Sigmoid colon (tissue), 7 donors: Measurements from ENCODE around the gene HOXD8. TPM values are rescaled to one million over a fixed set of nuclear protein-coding genes. Genes with fewer than 3 reads are reported as not detected.

Source experiments
- DNase-seq: peaks from one replicate; pipeline ENCODE4 v3.0.0-alpha.2; 2019
- H3K27ac ChIP-seq, 4 donors: fragments of 200-600 bp; sonication (generic); one replicate each; pipeline ENCODE4 v1.5.1; 2016 to 2019; ENCODE audit warnings: mild to moderate bottlenecking in 1 of 4
- H3K27me3 ChIP-seq, 3 donors: fragments of 200-600 bp; sonication (generic); one replicate each; pipeline ENCODE4 v1.5.1; 2019; ENCODE audit warnings: mild to moderate bottlenecking in 1 of 3
- H3K36me3 ChIP-seq, 4 donors: fragments of 200-600 bp; sonication (generic); one replicate each; pipeline ENCODE4 v1.5.1; 2016 to 2019
- H3K4me1 ChIP-seq, 4 donors: fragments of 200-600 bp; sonication (generic); one replicate each; pipeline ENCODE4 v1.5.1; 2017 to 2019
- H3K4me3 ChIP-seq, 4 donors: fragments of 200-600 bp; sonication (generic); one replicate each; pipeline ENCODE4 v1.5.1; 2017 to 2019; ENCODE audit warnings: mild to moderate bottlenecking in 2 of 4, moderate library complexity in 1 of 4
- H3K9me3 ChIP-seq, 4 donors: fragments of 200-600 bp in 3 of 4; sonication (generic) in 3 of 4; one replicate each; pipeline versions ENCODE4 v1.5.1 to v1.6.1; 2013 to 2019
- EP300 ChIP-seq, 4 donors: sonication (generic); formaldehyde crosslinking; IDR thresholded peaks; one replicate each; pipeline ENCODE4 v1.6.1; 2017; ENCODE audit warnings: antibody characterized with exemption in 4 of 4
- POLR2A ChIP-seq, 2 donors: fragments of 450-650 bp; IDR thresholded peaks; one replicate each; pipeline ENCODE4 v1.6.1; 2016; ENCODE audit warnings: antibody characterized with exemption in 2 of 2, mild to moderate bottlenecking in 2 of 2, moderate library complexity in 2 of 2
- POLR2AphosphoS5 ChIP-seq, 4 donors: sonication (generic); formaldehyde crosslinking; IDR thresholded peaks; one replicate each; pipeline ENCODE4 v1.6.1; 2017; ENCODE audit warnings: antibody characterized with exemption in 4 of 4
- WGBS, 2 donors: extraction: QIAGEN DNeasy Blood & Tissue Kit; methylation state at CpG; one replicate each; pipeline ENCODE4 v1.1.7; 2013; 5-methylcytosine and 5-hydroxymethylcytosine counted together
- intact Hi-C: fragments of 100-400 bp; cut with DNase I; formaldehyde crosslinking; loops from one replicate; pipeline ENCODE4 v1.15.1; 2023
- polyA plus RNA-seq, 3 donors: library from polyadenylated mRNA; stranded (reverse); fragments of 200-250 nt; gene quantifications; one replicate each; pipeline ENCODE4 v1.2.3, GENCODE V29; 2013
- total RNA-seq, 4 donors: library from RNA; depleted of rRNA; stranded (reverse); fragments of >200 nt; gene quantifications; one replicate each; pipeline ENCODE4 v1.1.0, GENCODE V29; 2016
- TF ChIP-seq, protein P1 (sequence below), 4 experiments: fragments of 450-650 bp in 3 of 4; fragments of 200-600 bp in 1 of 4; IDR thresholded peaks; one replicate each; pipeline ENCODE4 v1.5.1; 2016 to 2019; ENCODE audit warnings: antibody characterized with exemption in 4 of 4, mild to moderate bottlenecking in 3 of 4, moderate library complexity in 2 of 4
- donor health status: healthy with polysubstance abuse.
- donor health status: Bipolar disorder and iron deficiency.
- donor health status: healthy.

HOXD8 gene
- total and polyA plus RNA-seq, 7 donors = 2.5 to 19.7 (median 10.8) TPM

GRCh38 chr2:176127774-176128072, 1.8 kb upstream of the HOXD8 start:
- 58 to 65% methylated on average over 4 of the region's 4 CpGs for WGBS, 2 donors
- Histone ChIP-seq H3K27me3 (peaks cover 8 to 62% (median 51%) of the 10 kb centered on the region in 3 donors), H3K36me3 (peaks cover 0 to 6% (median 0%) of the 10 kb centered on the region in 4 donors), H3K27ac (peak overlapping the region in 1 of 4 donors; percentile 91), H3K4me3 (no peak overlapping the region), H3K4me1 (peaks cover 0 to 42% (median 33%) of the 10 kb centered on the region in 4 donors), H3K9me3 (no peaks in the 10 kb centered on the region)
- no peak for DNase-seq
- no peak for TF ChIP-seq EP300 (IDR thresholded peaks at IDR 0.05)
- no peak for TF ChIP-seq POLR2A (IDR thresholded peaks at IDR 0.05)
- TF ChIP-seq, protein P1, sequence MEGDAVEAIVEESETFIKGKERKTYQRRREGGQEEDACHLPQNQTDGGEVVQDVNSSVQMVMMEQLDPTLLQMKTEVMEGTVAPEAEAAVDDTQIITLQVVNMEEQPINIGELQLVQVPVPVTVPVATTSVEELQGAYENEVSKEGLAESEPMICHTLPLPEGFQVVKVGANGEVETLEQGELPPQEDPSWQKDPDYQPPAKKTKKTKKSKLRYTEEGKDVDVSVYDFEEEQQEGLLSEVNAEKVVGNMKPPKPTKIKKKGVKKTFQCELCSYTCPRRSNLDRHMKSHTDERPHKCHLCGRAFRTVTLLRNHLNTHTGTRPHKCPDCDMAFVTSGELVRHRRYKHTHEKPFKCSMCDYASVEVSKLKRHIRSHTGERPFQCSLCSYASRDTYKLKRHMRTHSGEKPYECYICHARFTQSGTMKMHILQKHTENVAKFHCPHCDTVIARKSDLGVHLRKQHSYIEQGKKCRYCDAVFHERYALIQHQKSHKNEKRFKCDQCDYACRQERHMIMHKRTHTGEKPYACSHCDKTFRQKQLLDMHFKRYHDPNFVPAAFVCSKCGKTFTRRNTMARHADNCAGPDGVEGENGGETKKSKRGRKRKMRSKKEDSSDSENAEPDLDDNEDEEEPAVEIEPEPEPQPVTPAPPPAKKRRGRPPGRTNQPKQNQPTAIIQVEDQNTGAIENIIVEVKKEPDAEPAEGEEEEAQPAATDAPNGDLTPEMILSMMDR (IDR thresholded peaks at IDR 0.05) = no peak
- TF ChIP-seq POLR2AphosphoS5 (IDR thresholded peaks at IDR 0.05) = no peak
- intact Hi-C loops = loop anchor here (2.0 kb wide), 1 partner anchor 511 kb away; no protein-coding TSS in a partner anchor

GRCh38 chr2:176128172-176128981, 1.1 kb upstream of the HOXD8 start:
- Histone ChIP-seq H3K4me1 (peaks cover 0 to 45% (median 33%) of the 10 kb centered on the region in 4 donors), H3K9me3 (no peaks in the 10 kb centered on the region), H3K36me3 (no peaks in the 10 kb centered on the region), H3K27ac (peak overlapping the region; percentile 72 to 93 (median 87)), H3K27me3 (peaks cover 11 to 62% (median 57%) of the 10 kb centered on the region in 3 donors), H3K4me3 (peak overlapping the region; percentile 37 to 69 (median 50))
- peak; percentile 65 for DNase-seq
- intact Hi-C loops = loop anchor here (2.0 kb wide), 1 partner anchor 510 kb away; no protein-coding TSS in a partner anchor
- no peak for TF ChIP-seq POLR2AphosphoS5 (IDR thresholded peaks at IDR 0.05)
- WGBS, 2 donors = 25 to 32% methylated on average over 49 of the region's 49 CpGs

DNA sequence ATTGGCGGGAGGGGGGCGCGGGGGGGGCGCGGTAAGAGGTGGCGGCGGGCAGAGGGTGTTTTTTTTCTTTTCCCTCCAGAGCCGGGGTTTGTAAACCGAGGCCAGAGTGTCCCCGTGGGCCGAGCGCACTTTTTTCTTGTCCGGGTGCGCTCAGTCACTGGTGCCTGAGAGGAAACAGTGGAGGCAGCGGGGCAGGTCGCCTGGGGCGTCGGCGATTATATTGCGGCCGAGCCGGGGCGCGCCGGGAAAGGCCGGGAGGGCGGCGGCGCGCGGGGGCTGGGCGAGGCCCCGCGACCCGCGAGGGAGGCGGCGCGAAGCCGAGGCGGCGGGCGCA, 275 bp downstream of the HOXD8 start:
- H3K36me3 ChIP-seq = no peaks in the 10 kb centered on the region
- peaks cover 11 to 74% (median 69%) of the 10 kb centered on the region in 3 donors for H3K27me3 ChIP-seq
- TF ChIP-seq, protein P1 (IDR thresholded peaks at IDR 0.05) = no peak
- TF ChIP-seq POLR2A (IDR thresholded peaks at IDR 0.05) (no peak), POLR2AphosphoS5 (IDR thresholded peaks at IDR 0.05) (no peak), EP300 (IDR thresholded peaks at IDR 0.05) (no peak)
- peak; percentile 75 for DNase-seq
- no peaks in the 10 kb centered on the region for H3K9me3 ChIP-seq
- H3K4me3 ChIP-seq = peak overlapping the region; percentile 37 to 69 (median 50)
- 2% methylated on average over 43 of the region's 43 CpGs for WGBS, 2 donors
- intact Hi-C loops = loop anchor here (2.0 kb wide), 1 partner anchor 509 kb away; no protein-coding TSS in a partner anchor
- peak overlapping the region; percentile 72 to 93 (median 87) for H3K27ac ChIP-seq
- peaks cover 0 to 51% (median 34%) of the 10 kb centered on the region in 4 donors for H3K4me1 ChIP-seq

DNA sequence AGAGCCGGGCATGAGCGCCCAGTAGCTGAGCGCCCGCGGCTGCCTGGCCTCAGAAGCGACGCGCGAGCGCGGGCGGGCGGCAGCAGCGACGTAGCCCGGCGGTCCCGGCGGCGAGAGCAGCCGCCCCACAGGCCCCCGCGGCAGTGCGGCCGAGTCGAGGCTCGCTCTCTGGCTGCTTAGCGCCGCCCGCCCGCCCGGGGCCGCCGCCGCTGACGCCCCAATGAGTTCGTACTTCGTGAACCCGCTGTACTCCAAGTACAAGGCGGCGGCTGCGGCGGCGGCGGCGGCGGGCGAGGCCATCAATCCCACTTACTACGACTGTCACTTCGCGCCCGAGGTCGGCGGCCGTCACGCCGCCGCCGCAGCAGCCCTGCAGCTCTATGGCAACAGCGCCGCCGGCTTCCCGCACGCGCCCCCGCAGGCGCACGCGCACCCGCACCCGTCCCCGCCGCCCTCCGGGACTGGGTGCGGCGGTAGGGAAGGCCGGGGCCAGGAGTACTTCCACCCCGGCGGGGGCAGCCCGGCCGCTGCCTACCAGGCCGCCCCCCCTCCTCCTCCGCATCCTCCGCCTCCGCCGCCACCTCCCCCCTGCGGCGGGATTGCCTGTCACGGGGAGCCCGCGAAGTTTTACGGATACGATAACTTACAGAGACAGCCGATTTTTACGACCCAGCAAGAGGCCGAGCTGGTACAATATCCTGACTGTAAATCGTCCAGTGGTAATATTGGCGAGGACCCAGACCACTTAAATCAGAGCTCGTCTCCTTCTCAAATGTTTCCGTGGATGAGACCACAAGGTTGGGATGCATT, 847 bp downstream of the HOXD8 start:
- peak; percentile 86 for DNase-seq
- TF ChIP-seq POLR2A (IDR thresholded peaks at IDR 0.05) = no peak
- TF ChIP-seq POLR2AphosphoS5 (IDR thresholded peaks at IDR 0.05) = peak; percentile 26 to 62 (median 44)
- intact Hi-C loops = no loop called here
- Histone ChIP-seq H3K27me3 (peaks cover 11 to 80% (median 69%) of the 10 kb centered on the region in 3 donors), H3K4me1 (peaks cover 0 to 56% (median 37%) of the 10 kb centered on the region in 4 donors), H3K27ac (peak overlapping the region; percentile 72 to 93 (median 87)), H3K9me3 (no peaks in the 10 kb centered on the region), H3K36me3 (no peaks in the 10 kb centered on the region), H3K4me3 (peak overlapping the region; percentile 37 to 69 (median 50))
- WGBS, 2 donors = 1 to 3% methylated on average over 100 of the region's 100 CpGs

DNA sequence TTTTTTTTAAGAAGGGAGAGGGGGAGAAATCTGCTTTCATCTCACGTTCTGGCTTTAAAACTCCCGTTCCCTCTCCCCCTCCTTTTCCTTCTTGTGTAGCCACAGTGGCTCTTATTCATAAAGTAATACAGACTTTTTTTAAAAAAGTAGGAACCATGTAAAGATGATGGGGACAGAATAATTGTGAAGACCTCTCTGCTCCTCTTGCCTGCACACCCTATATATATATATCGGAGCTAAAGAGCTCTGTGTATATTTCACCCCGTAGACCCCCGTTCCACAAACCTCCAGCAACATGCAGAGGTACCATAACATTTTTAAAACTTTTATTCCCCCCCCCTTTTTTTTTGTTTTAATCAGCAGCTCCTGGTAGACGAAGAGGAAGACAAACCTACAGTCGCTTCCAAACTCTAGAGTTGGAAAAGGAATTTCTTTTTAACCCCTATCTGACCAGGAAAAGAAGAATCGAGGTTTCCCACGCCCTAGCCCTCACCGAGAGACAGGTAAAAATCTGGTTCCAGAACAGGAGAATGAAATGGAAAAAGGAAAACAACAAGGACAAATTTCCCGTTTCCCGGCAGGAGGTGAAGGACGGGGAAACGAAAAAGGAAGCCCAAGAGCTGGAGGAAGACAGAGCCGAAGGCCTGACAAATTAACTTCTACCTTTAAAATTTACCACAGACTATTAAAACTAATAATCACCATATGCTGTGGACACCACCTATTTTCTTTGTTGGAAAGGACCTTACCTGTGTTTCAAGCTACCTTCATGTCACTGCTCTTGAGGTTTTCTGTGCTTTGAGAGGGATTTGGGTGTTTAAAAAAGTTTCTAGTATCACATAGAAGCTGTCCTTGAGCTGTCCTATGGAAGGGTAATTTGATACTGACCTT, 1.7 kb downstream of the HOXD8 start:
- intact Hi-C loops = no loop called here
- TF ChIP-seq POLR2A (IDR thresholded peaks at IDR 0.05) (no peak), POLR2AphosphoS5 (IDR thresholded peaks at IDR 0.05) (no peak), EP300 (IDR thresholded peaks at IDR 0.05) (no peak)
- TF ChIP-seq, protein P1 (IDR thresholded peaks at IDR 0.05) = no peak
- Histone ChIP-seq H3K36me3 (no peaks in the 10 kb centered on the region), H3K4me1 (peaks cover 0 to 60% (median 39%) of the 10 kb centered on the region in 4 donors), H3K27me3 (peaks cover 11 to 89% (median 75%) of the 10 kb centered on the region in 3 donors), H3K9me3 (no peaks in the 10 kb centered on the region), H3K4me3 (peak overlapping the region; percentile 37 to 69 (median 50)), H3K27ac (peak overlapping the region; percentile 72 to 93 (median 87))
- 29 to 40% methylated on average over 15 of the region's 15 CpGs for WGBS, 2 donors
- DNase-seq = peak; percentile 20
